HUES48 (cell line): Measurements from ENCODE around the gene RAI1.
A peak's percentile ranks its signal among the peaks of the same experiment; 100 is the strongest.

Source experiments
- H3K27ac ChIP-seq: one replicate; pipeline ENCODE4 v1.7.0; 2013; ENCODE audit warnings: low read depth, low read length, inconsistent platforms
- H3K27me3 ChIP-seq: 2 replicates; pipeline ENCODE4 v1.6.1; 2013; ENCODE audit warnings: mild to moderate bottlenecking, low read length; ENCODE audit not compliant: control insufficient read depth, insufficient read depth
- H3K36me3 ChIP-seq: 2 replicates; pipeline ENCODE4 v1.6.1; 2013; ENCODE audit warnings: low read length; ENCODE audit not compliant: control insufficient read depth, insufficient read depth
- H3K4me1 ChIP-seq: 2 replicates; pipeline ENCODE4 v1.6.1; 2013; ENCODE audit warnings: mild to moderate bottlenecking, low read length; ENCODE audit not compliant: control insufficient read depth, insufficient read depth
- H3K4me3 ChIP-seq: 2 replicates; pipeline ENCODE4 v1.5.1; 2013; ENCODE audit warnings: mild to moderate bottlenecking, low read depth, low read length
- H3K9ac ChIP-seq: 2 replicates; pipeline ENCODE4 v1.6.1; 2013; ENCODE audit warnings: mild to moderate bottlenecking, low read depth, low read length, moderate library complexity
- H3K9me3 ChIP-seq: 2 replicates; pipeline ENCODE4 v1.6.1; 2013; ENCODE audit warnings: low read length; ENCODE audit not compliant: control insufficient read depth, insufficient read depth

The RAI1 gene

DNA sequence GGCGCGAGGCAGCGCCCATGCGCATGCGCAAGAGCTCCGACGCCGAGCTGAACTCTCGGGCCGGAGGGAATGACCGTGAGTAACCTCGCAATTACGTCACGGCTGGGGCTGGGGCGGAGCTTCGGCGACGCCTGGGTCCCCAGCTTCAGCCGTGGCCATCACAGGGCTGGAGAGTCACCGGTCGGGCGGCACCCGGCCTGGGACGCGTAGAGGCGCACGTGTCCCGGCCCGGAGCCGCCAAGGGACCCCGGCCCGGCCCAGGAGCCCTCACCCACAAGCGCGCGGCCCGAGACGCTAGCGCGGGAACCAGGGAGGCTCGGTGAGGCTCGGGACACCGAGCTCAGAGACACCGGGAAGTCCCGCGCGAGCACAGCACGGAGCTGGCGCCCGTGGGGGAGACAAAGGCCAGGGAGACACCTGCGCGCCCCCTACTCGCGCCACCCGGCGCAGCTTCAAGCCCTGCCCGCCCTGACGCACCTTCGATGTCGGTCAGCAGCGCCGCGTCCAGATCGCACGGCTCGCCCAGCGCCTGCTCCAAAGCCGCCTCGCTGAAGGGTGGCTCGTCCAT lies 155.1 kb downstream of the RAI1 start:
- Histone ChIP-seq H3K9ac (peak overlapping the region; percentile 91), H3K4me3 (peak overlapping the region; percentile 92), H3K36me3 (peaks cover 8% of the 10 kb centered on the region; the same call in 1 of the 2 replicates), H3K27ac (peak overlapping the region; percentile 80), H3K4me1 (peaks cover 42% of the 10 kb centered on the region), H3K27me3 (0 out of 2 replicates have a peak, but pooled peaks cover 5% of the 10 kb centered on the region), H3K9me3 (no peaks in the 10 kb centered on the region)

DNA sequence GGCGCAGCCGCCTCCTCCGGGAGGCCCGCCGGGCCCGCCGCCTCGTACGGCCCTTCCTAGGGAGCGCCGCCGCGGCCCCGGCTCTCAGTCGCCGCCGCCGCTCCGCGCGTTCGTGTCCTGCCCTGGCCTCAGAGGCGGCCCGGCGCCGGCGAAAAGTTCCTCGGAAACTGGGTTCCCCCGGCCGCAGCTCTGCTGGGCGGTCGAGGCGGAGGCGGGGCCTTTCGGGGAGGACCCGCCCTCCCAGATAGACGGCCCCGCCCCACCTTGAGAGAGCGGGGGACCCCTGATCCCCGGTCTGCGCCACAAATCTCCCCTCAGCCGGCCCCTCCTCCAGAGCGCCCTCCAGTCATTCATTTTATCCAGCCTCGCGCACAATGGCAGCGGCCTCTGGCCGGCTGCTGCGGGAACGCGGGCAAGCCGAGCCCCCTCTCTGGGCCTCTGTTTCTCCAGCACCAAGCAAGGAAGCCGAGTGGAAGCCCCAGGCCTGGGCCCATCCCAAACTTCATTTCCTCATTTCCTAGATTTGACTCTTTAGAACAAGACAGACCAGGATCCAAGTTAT lies 155.6 kb downstream of the RAI1 start, which contains the start of gene SREBF1:
SREBF1 (minus strand) TSS at position 169 of the 562 bp plus-strand sequence. CDS start 169 bp downstream, outside the sequence.
- Histone ChIP-seq H3K36me3 (peaks cover 3% of the 10 kb centered on the region; the same call in 1 of the 2 replicates), H3K27ac (peak within 1 kb of the TSS; percentile 80), H3K9me3 (no peaks in the 10 kb centered on the region), H3K9ac (peak within 1 kb of the TSS; percentile 91), H3K27me3 (0 out of 2 replicates have a peak, but pooled peaks cover 5% of the 10 kb centered on the region), H3K4me1 (peaks cover 47% of the 10 kb centered on the region), H3K4me3 (peak within 1 kb of the TSS; percentile 92)

- no peaks in the 10 kb centered on the region for H3K36me3 ChIP-seq
- H3K27me3 ChIP-seq: 0 out of 2 replicates have a peak, but pooled peaks cover 5% of the 10 kb centered on the region
- peak overlapping the region; percentile 47 for H3K9ac ChIP-seq
- peaks cover 47% of the 10 kb centered on the region for H3K4me1 ChIP-seq
- H3K27ac ChIP-seq: peak overlapping the region; percentile 80
- H3K9me3 ChIP-seq: no peaks in the 10 kb centered on the region
- H3K4me3 ChIP-seq: peak overlapping the region; percentile 92; the same call in 1 of the 2 replicates
Measured at GRCh38 chr17:17837380-17837821, 156.1 kb downstream of the RAI1 start.

- 0 out of 2 replicates have a peak overlapping the region, but pooled peaks have one; percentile 5 for H3K9ac ChIP-seq
- no peak overlapping the region for H3K4me3 ChIP-seq
Measured at GRCh38 chr17:17837966-17838962, 157.0 kb downstream of the RAI1 start.

GRCh38 chr17:17839791-17840707 lies 158.8 kb downstream of the RAI1 start:
- H3K36me3 ChIP-seq: no peaks in the 10 kb centered on the region
- peaks cover 47% of the 10 kb centered on the region for H3K4me1 ChIP-seq
- peak overlapping the region; percentile 91 for H3K27ac ChIP-seq
- H3K9ac ChIP-seq: peak overlapping the region; percentile 71
- H3K9me3 ChIP-seq: no peaks in the 10 kb centered on the region
- H3K27me3 ChIP-seq: 0 out of 2 replicates have a peak, but pooled peaks cover 5% of the 10 kb centered on the region
- peak overlapping the region; percentile 59 for H3K4me3 ChIP-seq

More at GRCh38 chr17:17837966-17838962, 157.0 kb downstream of the RAI1 start:
- H3K36me3 ChIP-seq: no peaks in the 10 kb centered on the region
- peaks cover 47% of the 10 kb centered on the region for H3K4me1 ChIP-seq
- 0 out of 2 replicates have a peak, but pooled peaks cover 5% of the 10 kb centered on the region for H3K27me3 ChIP-seq
- H3K9me3 ChIP-seq: no peaks in the 10 kb centered on the region
- H3K27ac ChIP-seq: peak overlapping the region; percentile 80

- no peaks in the 10 kb centered on the region for H3K9me3 ChIP-seq
- no peaks in the 10 kb centered on the region for H3K36me3 ChIP-seq
- no peak overlapping the region for H3K9ac ChIP-seq
- H3K4me1 ChIP-seq: peaks cover 45% of the 10 kb centered on the region
- peak overlapping the region; percentile 91 for H3K27ac ChIP-seq
- H3K4me3 ChIP-seq: no peak overlapping the region
- no peaks in the 10 kb centered on the region for H3K27me3 ChIP-seq
Measured at GRCh38 chr17:17840751-17841591, 159.7 kb downstream of the RAI1 start.

DNA sequence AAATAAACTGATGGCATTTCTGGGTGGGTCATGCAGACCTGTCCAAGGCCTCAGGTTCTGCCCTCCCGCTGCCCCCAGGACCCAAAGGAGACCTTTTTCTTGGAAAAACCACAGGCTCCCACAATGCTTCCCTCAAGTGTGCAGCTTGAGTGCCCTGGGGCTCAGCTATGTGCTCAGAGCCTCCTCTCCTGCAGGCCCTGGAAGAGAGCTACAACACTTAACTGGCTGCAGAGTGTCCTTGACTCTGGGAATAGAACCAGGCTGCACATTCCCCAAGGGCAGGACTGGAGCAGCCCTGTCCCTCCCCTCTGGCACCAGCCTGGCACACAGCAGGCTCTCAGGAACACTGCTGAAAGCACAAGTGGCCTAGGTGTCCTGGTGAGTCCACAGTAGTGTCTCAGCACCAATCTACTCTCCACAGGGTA lies 160.4 kb downstream of the RAI1 start:
- H3K4me1 ChIP-seq: peaks cover 45% of the 10 kb centered on the region
- H3K4me3 ChIP-seq: no peak overlapping the region

DNA sequence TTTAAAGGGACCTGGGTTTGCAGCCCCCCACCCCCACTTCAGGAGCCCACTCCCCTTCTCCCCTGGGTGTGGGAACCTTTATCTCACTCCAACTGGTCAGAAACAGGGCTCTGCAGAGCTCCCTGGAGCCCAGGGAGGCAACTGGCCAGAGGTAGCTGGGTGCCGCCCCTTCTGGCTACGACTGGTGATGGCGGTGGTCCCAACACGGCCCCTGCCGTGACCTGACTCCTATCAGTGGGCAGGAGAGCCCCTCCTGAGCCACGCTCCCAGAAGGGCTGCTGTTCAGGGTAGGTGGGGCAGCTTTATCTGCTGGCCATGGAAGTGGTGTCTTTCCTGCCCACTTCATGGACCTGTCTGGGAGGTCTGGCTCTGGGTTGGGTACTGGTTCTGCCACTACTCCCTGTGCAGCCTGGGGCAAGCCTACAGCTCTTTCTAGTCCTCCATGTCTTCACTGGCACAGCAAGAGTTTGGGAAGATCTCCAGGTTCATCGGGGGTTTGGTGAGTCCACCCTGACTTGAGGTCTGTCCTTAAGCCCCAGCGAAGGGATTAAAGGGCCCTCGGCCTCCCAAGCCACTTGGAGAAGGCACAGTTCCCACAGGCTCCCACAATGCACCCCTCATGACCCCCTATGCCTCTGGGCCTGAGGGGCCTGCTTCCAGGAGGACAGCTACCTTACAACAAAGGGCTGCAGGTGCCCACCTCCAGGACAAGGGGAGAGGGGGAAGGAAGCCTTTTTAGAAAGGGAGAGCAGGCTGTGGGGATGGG lies 161.0 kb downstream of the RAI1 start:
- H3K9me3 ChIP-seq: no peaks in the 10 kb centered on the region
- no peak overlapping the region for H3K4me3 ChIP-seq
- no peak overlapping the region for H3K9ac ChIP-seq
- no peaks in the 10 kb centered on the region for H3K27me3 ChIP-seq
- H3K4me1 ChIP-seq: peaks cover 42% of the 10 kb centered on the region
- H3K27ac ChIP-seq: no peak overlapping the region
- no peaks in the 10 kb centered on the region for H3K36me3 ChIP-seq

More for the DNA sequence above, 160.4 kb downstream of the RAI1 start:
- no peaks in the 10 kb centered on the region for H3K9me3 ChIP-seq
- H3K9ac ChIP-seq: no peak overlapping the region
- H3K36me3 ChIP-seq: no peaks in the 10 kb centered on the region
- H3K27ac ChIP-seq: peak overlapping the region; percentile 91
- no peaks in the 10 kb centered on the region for H3K27me3 ChIP-seq

DNA sequence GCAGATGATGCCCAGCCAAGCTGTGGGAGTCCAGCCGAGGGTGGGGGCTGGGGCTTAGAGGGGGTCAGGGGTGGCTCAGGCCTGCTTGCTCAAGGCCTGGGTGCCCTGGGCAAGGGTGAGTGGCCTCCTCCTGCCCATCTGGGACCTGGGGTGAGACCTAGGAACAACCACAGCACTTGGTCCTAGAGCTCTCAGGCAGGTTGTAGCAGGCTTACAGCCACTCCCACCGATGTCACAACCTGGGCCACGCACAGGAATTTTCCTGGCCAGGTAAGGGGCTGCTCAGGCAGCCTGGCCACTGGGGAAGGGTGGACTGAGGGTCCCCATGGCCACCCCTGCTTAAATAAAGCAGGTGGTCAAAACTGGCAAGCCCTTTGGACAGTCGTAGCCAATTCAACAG lies 161.8 kb downstream of the RAI1 start:
- no peaks in the 10 kb centered on the region for H3K36me3 ChIP-seq
- H3K27ac ChIP-seq: no peak overlapping the region
- peaks cover 34% of the 10 kb centered on the region for H3K4me1 ChIP-seq
- no peaks in the 10 kb centered on the region for H3K9me3 ChIP-seq
- H3K4me3 ChIP-seq: no peak overlapping the region
- H3K27me3 ChIP-seq: no peaks in the 10 kb centered on the region
- no peak overlapping the region for H3K9ac ChIP-seq
